H1 (cell line): Measurements from ENCODE around the gene TPD52L3. TPM values are rescaled to one million over a fixed set of nuclear protein-coding genes. Genes with fewer than 3 reads are reported as not detected.

Experiments used
- ATF3 ChIP-seq: IDR thresholded peaks from 2 replicates; pipeline ENCODE4 v1.6.1; 2011; ENCODE audit warnings: low read depth, mild to moderate bottlenecking, low read length; ENCODE audit not compliant: insufficient read depth
- CEBPB ChIP-seq: IDR thresholded peaks from 2 replicates; pipeline ENCODE4 v1.6.1; 2012; ENCODE audit warnings: low read depth, low read length
- polyA plus RNA-seq, 7 experiments: library from polyadenylated mRNA; depleted of rRNA in 3 of 7; stranded (reverse) in 5 of 7; unstranded in 2 of 7; fragments of >200 nt in 5 of 7; fragments of 200-250 nt in 2 of 7; gene quantifications; 1 replicate in 5 of 7; 2 replicates in 1 of 7; 4 replicates in 1 of 7; pipeline versions ENCODE4 v1.2.1 to v1.2.3, GENCODE V29; 2011 to 2013; ENCODE audit warnings: missing spikeins in 2 of 7, mixed read lengths in 2 of 7
- total RNA-seq: library from RNA; stranded (reverse); fragmentation: NEBNext Ultra II Directional; extraction: Animal tissue kit (Norgen Biotek cat#: 25700); gene quantifications from 2 replicates; pipeline ENCODE4 v1.2.1, GENCODE V29; 2021
- TF ChIP-seq, protein P1 (sequence below), 3 experiments: IDR thresholded peaks; 1 replicate in 2 of 3; 2 replicates in 1 of 3; pipeline versions ENCODE4 v1.5.1 to v1.6.1; 2011; ENCODE audit warnings: low read length in 3 of 3, mild to moderate bottlenecking in 3 of 3, inconsistent platforms in 2 of 3, low read depth in 1 of 3, moderate library complexity in 1 of 3; ENCODE audit not compliant: insufficient read depth in 1 of 3; ENCODE audit errors: control extremely low read depth in 1 of 3

Gene TPD52L3
- total and polyA plus RNA-seq, 2 of the 8 experiments (the other 6 are each of a cell fraction or from before 2014, with no cell fraction given), result not detected

DNA sequence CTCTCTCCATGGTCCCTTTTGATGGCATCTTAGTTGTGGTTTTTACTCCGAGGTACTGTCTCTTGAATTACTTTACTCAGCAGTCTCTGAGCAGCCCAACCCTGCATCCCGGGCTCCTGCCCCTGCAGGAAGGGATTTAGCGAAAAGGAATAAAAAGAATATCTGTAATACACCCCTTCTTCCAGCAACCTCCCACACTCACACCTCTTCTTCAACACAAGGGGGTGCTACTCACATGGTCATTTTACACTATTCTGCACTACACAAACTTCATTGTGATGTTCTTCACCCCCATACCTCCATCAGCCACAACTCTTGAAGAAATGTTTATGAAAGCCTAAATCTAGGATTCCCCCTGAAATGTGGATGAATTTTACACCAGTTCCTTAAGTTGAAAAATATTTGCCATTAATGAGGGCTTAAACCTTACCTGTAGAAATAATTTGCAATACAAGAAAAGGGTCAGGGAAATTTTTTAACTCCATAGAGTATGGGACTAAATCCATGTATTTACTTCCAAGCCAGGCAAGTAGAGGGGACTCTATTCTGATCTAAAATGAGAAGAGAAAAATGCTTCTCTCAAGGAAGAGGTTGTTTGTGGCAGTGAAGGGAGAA is 26.0 kb downstream of the TPD52L3 start (continued):
- TF ChIP-seq, protein P1, sequence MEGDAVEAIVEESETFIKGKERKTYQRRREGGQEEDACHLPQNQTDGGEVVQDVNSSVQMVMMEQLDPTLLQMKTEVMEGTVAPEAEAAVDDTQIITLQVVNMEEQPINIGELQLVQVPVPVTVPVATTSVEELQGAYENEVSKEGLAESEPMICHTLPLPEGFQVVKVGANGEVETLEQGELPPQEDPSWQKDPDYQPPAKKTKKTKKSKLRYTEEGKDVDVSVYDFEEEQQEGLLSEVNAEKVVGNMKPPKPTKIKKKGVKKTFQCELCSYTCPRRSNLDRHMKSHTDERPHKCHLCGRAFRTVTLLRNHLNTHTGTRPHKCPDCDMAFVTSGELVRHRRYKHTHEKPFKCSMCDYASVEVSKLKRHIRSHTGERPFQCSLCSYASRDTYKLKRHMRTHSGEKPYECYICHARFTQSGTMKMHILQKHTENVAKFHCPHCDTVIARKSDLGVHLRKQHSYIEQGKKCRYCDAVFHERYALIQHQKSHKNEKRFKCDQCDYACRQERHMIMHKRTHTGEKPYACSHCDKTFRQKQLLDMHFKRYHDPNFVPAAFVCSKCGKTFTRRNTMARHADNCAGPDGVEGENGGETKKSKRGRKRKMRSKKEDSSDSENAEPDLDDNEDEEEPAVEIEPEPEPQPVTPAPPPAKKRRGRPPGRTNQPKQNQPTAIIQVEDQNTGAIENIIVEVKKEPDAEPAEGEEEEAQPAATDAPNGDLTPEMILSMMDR (IDR thresholded peaks at IDR 0.05; ENCODE audit: control extremely low read depth in 1 of 3, insufficient read depth in 1 of 3, low read depth in 1 of 3, low read length in 3 of 3), result peak in 2 of 3 experiments; percentile 56 to 69; a peak in 3 of 4 replicates
- TF ChIP-seq ATF3 (no peak), CEBPB (no peak)
